Measurements from ENCODE around the gene GAPVD1.
A peak's percentile ranks its signal among the peaks of the same experiment; 100 is the strongest.

Gene GAPVD1

GRCh38 chr9:125356032-125356431 is 94.4 kb downstream of the GAPVD1 start:
- no peak for DNase-seq (ENCODE audit: low read depth, low spot score)
- no peak overlapping the region for H3K4me3 ChIP-seq (ENCODE audit: low read depth, low read length)
- in situ Hi-C loops (cut with HindIII; ENCODE audit: low sequenced_read_pairs): no loop called here
- no peak for TF ChIP-seq CTCF (IDR thresholded peaks at IDR 0.05; ENCODE audit: low read depth, low read length)

- H3K4me3 ChIP-seq (ENCODE audit: low read depth, low read length): no peak overlapping the region
- in situ Hi-C loops (cut with HindIII; ENCODE audit: low sequenced_read_pairs): no loop called here
- no peak for DNase-seq (ENCODE audit: low read depth, low spot score)
- no peak for TF ChIP-seq CTCF (IDR thresholded peaks at IDR 0.05; ENCODE audit: low read depth, low read length)
These were observed 97.4 kb downstream of the GAPVD1 start for GRCh38 chr9:125359011-125359410.

DNA sequence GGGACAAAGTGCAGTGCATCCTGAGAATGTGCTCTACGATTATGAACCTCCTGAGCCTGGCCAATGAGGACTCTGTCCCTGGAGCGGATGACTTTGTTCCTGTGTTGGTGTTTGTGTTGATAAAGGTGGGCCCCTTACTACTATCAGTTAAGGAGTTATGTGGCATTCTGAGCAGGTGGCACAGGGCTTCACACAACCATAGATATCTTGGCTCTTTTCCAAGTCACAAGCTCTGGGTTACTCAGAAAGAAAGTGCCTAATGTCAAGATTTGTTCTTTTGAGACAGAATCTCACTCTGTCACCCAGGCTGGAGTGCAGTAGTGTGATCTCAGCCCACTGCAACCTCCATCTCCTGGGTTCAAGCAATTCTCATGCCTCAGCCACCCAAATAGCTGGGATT is 99.0 kb downstream of the GAPVD1 start:
- in situ Hi-C loops (cut with HindIII; ENCODE audit: low sequenced_read_pairs): no loop called here
- DNase-seq (ENCODE audit: low read depth, low spot score): no peak
- TF ChIP-seq CTCF (IDR thresholded peaks at IDR 0.05; ENCODE audit: low read depth, low read length): no peak
- no peak overlapping the region for H3K4me3 ChIP-seq (ENCODE audit: low read depth, low read length)

DNA sequence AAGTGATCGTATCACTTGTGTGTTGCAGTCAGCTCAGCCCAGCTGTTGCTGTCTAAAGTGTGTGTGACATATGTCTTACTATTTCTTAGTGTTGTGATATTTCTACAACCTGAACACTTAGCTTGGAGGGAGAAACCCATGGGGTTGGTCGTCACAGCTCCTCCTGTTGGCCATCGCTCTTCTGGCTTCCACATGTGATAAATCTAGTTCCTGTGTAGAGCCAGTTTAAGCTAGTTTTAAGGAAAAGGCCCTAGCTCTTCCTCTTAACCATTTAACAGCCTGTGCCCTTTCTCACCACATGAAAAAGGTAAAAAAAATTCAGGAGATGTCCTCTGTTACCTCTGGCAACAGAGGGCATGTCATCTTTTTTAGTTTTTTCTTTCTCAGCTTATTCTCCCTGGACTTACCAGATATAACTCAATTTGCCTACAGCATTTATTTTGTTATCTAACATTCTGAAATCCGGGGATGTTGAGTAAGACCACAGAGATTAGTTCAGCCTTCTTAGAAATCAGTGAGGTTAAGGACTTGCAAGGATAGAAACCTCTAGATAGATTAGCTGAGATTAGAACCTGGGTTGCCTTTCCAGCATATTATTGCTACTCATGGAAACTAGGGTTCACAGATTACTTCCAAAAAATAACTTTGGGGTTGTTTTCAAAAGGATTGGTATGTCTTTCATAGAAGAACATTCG is 100.4 kb downstream of the GAPVD1 start:
- H3K4me3 ChIP-seq (ENCODE audit: low read depth, low read length): no peak overlapping the region
- TF ChIP-seq CTCF (IDR thresholded peaks at IDR 0.05; ENCODE audit: low read depth, low read length): peak; percentile 44
- peak; percentile 16 for DNase-seq (ENCODE audit: low read depth, low spot score)
- in situ Hi-C loops (cut with HindIII; ENCODE audit: low sequenced_read_pairs): no loop called here

DNA sequence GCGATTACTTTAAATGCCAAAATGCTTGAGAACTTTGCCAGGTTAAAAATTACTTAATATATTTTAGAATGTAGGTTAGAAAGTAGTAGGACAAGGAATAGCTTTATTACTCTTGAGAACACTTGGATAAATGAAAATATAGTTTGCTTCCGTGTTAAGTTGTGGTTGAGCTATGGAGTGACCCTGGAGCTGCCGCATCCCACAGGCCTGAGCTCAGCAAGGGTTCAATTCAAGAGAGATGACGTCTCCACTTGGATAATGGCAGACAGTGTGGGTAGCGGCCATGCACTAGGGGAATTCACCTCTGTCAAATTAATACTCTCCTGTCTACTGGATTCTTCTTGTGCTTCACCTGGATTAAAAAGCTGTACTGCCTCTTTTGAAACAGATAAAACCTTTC is 105.0 kb downstream of the GAPVD1 start:
- no peak overlapping the region for H3K4me3 ChIP-seq (ENCODE audit: low read depth, low read length)
- DNase-seq (ENCODE audit: low read depth, low spot score): no peak
- in situ Hi-C loops (cut with HindIII; ENCODE audit: low sequenced_read_pairs): no loop called here
- TF ChIP-seq CTCF (IDR thresholded peaks at IDR 0.05; ENCODE audit: low read depth, low read length): no peak

- in situ Hi-C loops (cut with HindIII; ENCODE audit: low sequenced_read_pairs): no loop called here
These were observed 109.2 kb downstream of the GAPVD1 start for GRCh38 chr9:125370786-125371185.

More at GRCh38 chr9:125370786-125371185, 109.2 kb downstream of the GAPVD1 start:
- DNase-seq (ENCODE audit: low read depth, low spot score): no peak
- H3K4me3 ChIP-seq (ENCODE audit: low read depth, low read length): no peak overlapping the region
- no peak for TF ChIP-seq CTCF (IDR thresholded peaks at IDR 0.05; ENCODE audit: low read depth, low read length)
